Esophagus muscularis mucosa (tissue), 4 donors: ENCODE data around the gene SLC35G6. TPM values are rescaled to one million over a fixed set of nuclear protein-coding genes. Genes with fewer than 3 reads are reported as not detected.
"Not testable (repeated sequence)": the region's sequence is repeated elsewhere in the genome, so short reads cannot be mapped to it uniquely, and the experiment has no call there.

Experiments used
- DNase-seq: peaks from one replicate; pipeline ENCODE4 v3.0.0-alpha.2; 2017; ENCODE audit errors: extremely low spot score
- H3K27ac ChIP-seq, 4 donors: fragments of 200-600 bp; sonication (generic); replicated peaks in 1 of 4; 1 replicate in 3 of 4; 2 replicates in 1 of 4; pipeline ENCODE4 v1.5.1; 2016 to 2019; ENCODE audit warnings: mild to moderate bottlenecking in 1 of 4
- H3K27me3 ChIP-seq, 4 donors: fragments of 200-600 bp; sonication (generic); one replicate each; pipeline versions ENCODE4 v1.5.1 to v1.6.0; 2016 to 2019
- H3K36me3 ChIP-seq, 4 donors: fragments of 200-600 bp; sonication (generic); one replicate each; pipeline ENCODE4 v1.5.1; 2016 to 2019
- H3K4me1 ChIP-seq, 4 donors: fragments of 200-600 bp; sonication (generic); one replicate each; pipeline ENCODE4 v1.5.1; 2016 to 2019
- H3K4me3 ChIP-seq, 4 donors: fragments of 200-600 bp; sonication (generic); 1 replicate in 2 of 4; 2 replicates in 2 of 4; pipeline ENCODE4 v1.5.1; 2016 to 2019; ENCODE audit warnings: mild to moderate bottlenecking in 4 of 4, moderate library complexity in 1 of 4
- H3K9me3 ChIP-seq, 4 donors: fragments of 200-600 bp; sonication (generic); 1 replicate in 3 of 4; 2 replicates in 1 of 4; pipeline ENCODE4 v1.5.1; 2016 to 2019
- CTCF ChIP-seq, 3 experiments: fragments of 200-600 bp in 2 of 3; fragments of 450-650 bp in 1 of 3; sonication (generic) in 2 of 3; IDR thresholded peaks; one replicate each; pipeline ENCODE4 v1.5.1; 2017 to 2019; ENCODE audit warnings: antibody characterized with exemption in 3 of 3, mild to moderate bottlenecking in 2 of 3, moderate library complexity in 1 of 3
- EP300 ChIP-seq: sonication (generic); formaldehyde crosslinking; IDR thresholded peaks from one replicate; pipeline ENCODE4 v1.6.1; 2017; ENCODE audit warnings: antibody characterized with exemption
- POLR2A ChIP-seq: fragments of 450-650 bp; IDR thresholded peaks from one replicate; pipeline ENCODE4 v1.6.1; 2017; ENCODE audit warnings: antibody characterized with exemption, moderate library complexity, mild to moderate bottlenecking, low read depth
- POLR2AphosphoS5 ChIP-seq, 2 donors: sonication (generic); formaldehyde crosslinking; IDR thresholded peaks; one replicate each; pipeline ENCODE4 v1.6.1; 2017; ENCODE audit warnings: antibody characterized with exemption in 2 of 2
- WGBS: methylation state at CpG from one replicate; pipeline ENCODE4 v1.1.5; 2018; 5-methylcytosine and 5-hydroxymethylcytosine counted together
- intact Hi-C: fragments of 100-400 bp; cut with DNase I; formaldehyde crosslinking; loops from one replicate; pipeline ENCODE4 v1.15.1; 2023
- total RNA-seq, 4 donors: library from RNA; depleted of rRNA; stranded (reverse); fragments of >200 nt; gene quantifications; one replicate each; pipeline versions ENCODE4 v1.1.0 to v1.2.1, GENCODE V29; 2016

The SLC35G6 gene
- total RNA-seq, 4 donors from 2014 or later, result not detected

GRCh38 chr17:7478276-7479212 is 2.7 kb upstream of the SLC35G6 start:
- Histone ChIP-seq H3K36me3 (no peaks in the 10 kb centered on the region), H3K4me3 (peak overlapping the region; percentile 96 to 100 (median 100)), H3K9me3 (no peaks in the 10 kb centered on the region), H3K4me1 (peaks cover 67 to 88% (median 85%) of the 10 kb centered on the region in 4 donors), H3K27ac (peak overlapping the region; percentile 100), H3K27me3 (no peaks in the 10 kb centered on the region)
- intact Hi-C loops, result no loop called here
- TF ChIP-seq POLR2AphosphoS5 (IDR thresholded peaks at IDR 0.05), result no peak
- TF ChIP-seq EP300, result no peak
- no peak for TF ChIP-seq CTCF (IDR thresholded peaks at IDR 0.05)
- no peak for TF ChIP-seq POLR2A
- DNase-seq, result no peak
- 38% methylated on average over 15 of the region's 40 CpGs for WGBS

- DNase-seq, result peak; percentile 92
- intact Hi-C loops, result no loop called here
- Histone ChIP-seq H3K36me3 (no peaks in the 10 kb centered on the region), H3K9me3 (no peaks in the 10 kb centered on the region), H3K4me3 (peak within 1 kb of the TSS; percentile 96 to 100 (median 100)), H3K4me1 (peaks cover 64 to 79% (median 77%) of the 10 kb centered on the region in 4 donors), H3K27me3 (peaks cover 0 to 3% (median 0%) of the 10 kb centered on the region in 4 donors), H3K27ac (peak within 1 kb of the TSS; percentile 100)
- no peak for TF ChIP-seq EP300
- TF ChIP-seq POLR2AphosphoS5 (IDR thresholded peaks at IDR 0.05), result peak; percentile 74 to 93
- TF ChIP-seq CTCF (IDR thresholded peaks at IDR 0.05), result no peak
- TF ChIP-seq POLR2A, result peak; percentile 38
- 0% methylated on average over 2 of the region's 92 CpGs for WGBS
Observed at GRCh38 chr17:7479213-7480088, 1.8 kb upstream of the SLC35G6 start, which contains the start of gene ZBTB4. Gene ZBTB4, minus strand, starts transcription at chr17:7479631. Its CDS starts 12,830 bp downstream, at chr17:7466801.

GRCh38 chr17:7480089-7480384 is 1.2 kb upstream of the SLC35G6 start:
- Histone ChIP-seq H3K27ac (peak overlapping the region; percentile 100), H3K9me3 (no peaks in the 10 kb centered on the region), H3K27me3 (peaks cover 0 to 3% (median 0%) of the 10 kb centered on the region in 4 donors), H3K4me3 (peak overlapping the region; percentile 96 to 100 (median 100)), H3K36me3 (no peaks in the 10 kb centered on the region), H3K4me1 (peaks cover 59 to 75% (median 73%) of the 10 kb centered on the region in 4 donors)
- no peak for DNase-seq
- 3% methylated on average over 6 of the region's 8 CpGs for WGBS
- intact Hi-C loops, result no loop called here
- TF ChIP-seq EP300, result no peak
- no peak for TF ChIP-seq POLR2AphosphoS5 (IDR thresholded peaks at IDR 0.05)
- TF ChIP-seq CTCF (IDR thresholded peaks at IDR 0.05), result no peak
- TF ChIP-seq POLR2A, result no peak

GRCh38 chr17:7481842-7482741 is 846 bp downstream of the SLC35G6 start:
- H3K9me3 ChIP-seq, H3K27me3 ChIP-seq, DNase-seq, H3K4me3 ChIP-seq, H3K36me3 ChIP-seq, intact Hi-C loops: not testable (repeated sequence)
- H3K27ac ChIP-seq, result peak overlapping the region; percentile 100
- 94% methylated on average over 27 of the region's 31 CpGs for WGBS
- H3K4me1 ChIP-seq, result peaks cover 59 to 75% (median 73%) of the 10 kb centered on the region in 4 donors

GRCh38 chr17:7482742-7483088 is 1.5 kb downstream of the SLC35G6 start:
- H3K36me3 ChIP-seq, intact Hi-C loops, DNase-seq, H3K27me3 ChIP-seq, H3K9me3 ChIP-seq: not testable (repeated sequence)
- whole genome bisulfite sequencing, result 77% methylated on average over 4 of the region's 6 CpGs
- Histone ChIP-seq H3K4me1 (peaks cover 59 to 75% (median 73%) of the 10 kb centered on the region in 4 donors), H3K4me3 (peak overlapping the region; percentile 52 to 92 (median 70)), H3K27ac (peak overlapping the region; percentile 100)
